Left lobe of liver (tissue), 2 donors: ENCODE data around the gene FAM184A. TPM values are rescaled to one million over a fixed set of nuclear protein-coding genes. Genes with fewer than 3 reads are reported as not detected.

ENCODE experiments used
- ATAC-seq: fragments of 200-7000 bp; cut with Tn5 transposase; one replicate; pipeline ENCODE4 v1.9.1; 2020; ENCODE audit warnings: mild to moderate bottlenecking, moderate library complexity
- DNase-seq: peaks from one replicate; pipeline ENCODE4 v3.0.0-alpha.2; 2020; ENCODE audit warnings: low spot score
- total RNA-seq: library from RNA; stranded (reverse); gene quantifications from one replicate; pipeline ENCODE4 v1.2.1, GENCODE V29; 2021
- donor health status: DM: no; HTN: no; CAD: no; lungs with moderate emphysema.
- donor health status: DM: no; HTN: yes; CAD: no.

The FAM184A gene
- total RNA-seq, 1 donor from 2014 or later = 3.8 TPM

DNA sequence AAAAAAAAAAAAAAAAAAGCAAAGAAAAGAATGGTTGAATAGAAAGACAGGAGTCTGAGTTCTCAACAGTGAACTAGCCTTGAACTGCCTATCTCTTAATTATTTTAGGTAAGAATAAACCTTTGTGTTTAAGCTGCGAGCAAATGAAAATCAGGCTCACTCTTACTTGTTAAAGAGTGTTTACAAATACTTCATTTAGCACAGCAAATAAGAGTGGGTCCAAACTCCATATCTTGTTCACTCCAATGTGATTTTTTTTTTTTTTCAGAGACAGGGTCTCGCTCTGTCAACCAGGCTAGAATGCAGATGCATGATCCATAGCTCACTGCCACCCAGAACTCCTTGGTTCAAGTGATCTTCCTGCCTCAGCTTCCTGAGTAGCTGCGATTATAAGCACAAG is 155.4 kb downstream of the FAM184A start:
- DNase-seq (no peak), ATAC-seq (peak; percentile 38)

- no peak for ATAC-seq
- DNase-seq = no peak
These were observed 157.4 kb downstream of the FAM184A start for GRCh38 chr6:118921084-118921483.

GRCh38 chr6:118918329-118918725 is 160.1 kb downstream of the FAM184A start:
- DNase-seq (no peak), ATAC-seq (no peak)

DNA sequence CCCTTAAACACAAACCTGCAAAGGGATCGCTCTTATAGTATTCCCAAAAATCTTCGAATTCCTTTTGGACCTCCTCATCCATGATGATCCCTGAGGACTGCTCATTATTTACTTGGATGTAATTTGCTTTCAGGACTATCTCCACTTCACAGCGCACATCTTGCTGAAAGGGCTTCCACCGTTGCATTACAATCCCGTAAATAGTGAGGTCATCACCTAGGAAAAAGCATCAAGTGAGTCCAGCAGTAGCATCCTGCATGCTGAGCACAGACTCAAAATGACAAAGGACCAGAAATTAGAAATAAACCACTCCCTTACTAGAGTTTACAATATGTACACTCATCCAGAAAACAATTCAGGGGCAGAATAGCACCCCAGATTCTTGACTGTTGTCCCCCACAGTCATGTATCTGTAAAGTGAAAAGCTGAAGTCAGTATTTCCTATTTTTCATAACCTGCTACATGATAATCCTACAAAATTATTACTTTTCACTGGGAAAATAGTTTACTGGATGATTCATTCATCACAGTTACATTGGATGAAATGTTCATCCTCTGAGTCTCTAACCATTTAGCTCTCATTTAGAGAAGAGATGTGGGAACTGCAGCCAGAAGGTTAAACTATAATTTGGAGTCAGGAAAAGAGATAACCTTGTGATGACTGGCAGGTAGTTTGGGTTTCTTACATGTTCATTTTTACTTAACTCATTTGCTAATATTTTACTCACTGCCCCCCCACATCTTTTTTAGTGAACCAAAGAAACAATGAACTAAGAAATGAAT is 160.7 kb downstream of the FAM184A start:
- no peak for ATAC-seq
- DNase-seq = no peak

DNA sequence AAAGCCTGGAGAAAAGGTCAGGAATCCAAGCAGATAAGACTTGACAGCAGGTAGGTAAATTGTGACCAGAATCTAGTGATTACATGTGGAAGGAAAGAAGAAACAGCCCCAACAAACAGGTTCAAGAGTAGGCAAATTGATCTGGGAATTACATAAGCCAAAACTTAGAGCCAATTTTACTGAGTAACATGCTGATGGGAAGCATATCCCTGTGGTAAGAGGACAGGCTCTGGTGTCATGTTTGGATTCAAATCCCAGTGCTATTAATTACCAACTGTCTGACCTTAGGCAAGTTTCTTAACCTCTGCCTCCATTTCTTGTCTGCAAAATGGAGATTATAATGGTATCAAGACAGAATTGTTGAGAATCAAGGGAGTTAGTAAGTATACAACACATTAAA is 163.9 kb downstream of the FAM184A start:
- ATAC-seq = peak; percentile 76
- DNase-seq = no peak

DNA sequence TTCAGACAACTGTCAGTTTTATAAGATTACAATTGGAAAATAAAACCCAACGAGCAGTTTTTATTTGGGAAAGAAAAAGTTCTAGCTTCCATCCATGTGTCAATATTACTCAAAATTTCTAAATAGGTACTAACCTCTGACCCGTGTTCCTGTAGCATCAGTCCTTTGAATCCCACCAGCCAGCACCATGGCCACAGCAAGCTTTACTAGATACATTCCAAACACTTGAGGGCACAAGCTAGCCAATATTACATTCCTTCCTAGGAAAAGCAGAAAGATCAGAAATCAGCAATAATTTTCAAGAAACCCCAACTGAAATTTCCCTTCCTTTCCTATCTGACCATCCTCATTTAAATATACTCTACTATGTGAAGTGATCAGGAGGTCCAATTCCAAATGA is 165.3 kb downstream of the FAM184A start:
- ATAC-seq = no peak
- no peak for DNase-seq

DNA sequence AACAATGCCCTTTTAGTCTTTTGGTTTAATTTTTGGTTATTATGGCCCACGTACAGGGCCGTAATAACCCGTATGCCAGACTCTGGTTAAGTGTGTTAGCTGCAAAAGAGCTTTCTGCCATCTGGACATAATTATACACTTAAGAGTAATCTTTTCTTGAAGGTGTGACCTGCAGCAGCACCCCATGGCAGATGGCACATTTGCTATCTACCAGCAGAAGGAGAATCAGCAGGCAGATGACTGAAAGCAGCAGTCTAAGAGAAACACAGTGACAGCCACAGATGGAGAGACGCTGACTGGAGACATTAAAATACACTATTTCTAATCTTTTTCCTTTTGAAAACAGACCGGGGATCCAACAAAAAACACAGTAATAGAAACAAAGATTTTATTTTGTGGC is 165.8 kb downstream of the FAM184A start:
- ATAC-seq = no peak

More for the DNA sequence above, 165.8 kb downstream of the FAM184A start:
- DNase-seq = no peak

Other genes with a start within 250 kb of the FAM184A start
- 10.2 TPM for gene ASF1A, start 184.5 kb downstream of the FAM184A start, total RNA-seq
- 5.1 TPM for gene MCM9, start 143.5 kb downstream of the FAM184A start, total RNA-seq